Stimulated activated CD8-positive, alpha-beta memory T cell treated with anti-CD3 and anti-CD28 coated beads, Interleukin-12 subunit alpha, Interleukin-12 subunit beta, amount 100 ng/mL, for 4 hours (primary cell): Measurements from ENCODE around the gene MEG3.

Experiments
- DNase-seq: peaks from one replicate; pipeline ENCODE4 v3.0.0-alpha.2; 2020; ENCODE audit warnings: low read depth

MEG3 gene

DNA sequence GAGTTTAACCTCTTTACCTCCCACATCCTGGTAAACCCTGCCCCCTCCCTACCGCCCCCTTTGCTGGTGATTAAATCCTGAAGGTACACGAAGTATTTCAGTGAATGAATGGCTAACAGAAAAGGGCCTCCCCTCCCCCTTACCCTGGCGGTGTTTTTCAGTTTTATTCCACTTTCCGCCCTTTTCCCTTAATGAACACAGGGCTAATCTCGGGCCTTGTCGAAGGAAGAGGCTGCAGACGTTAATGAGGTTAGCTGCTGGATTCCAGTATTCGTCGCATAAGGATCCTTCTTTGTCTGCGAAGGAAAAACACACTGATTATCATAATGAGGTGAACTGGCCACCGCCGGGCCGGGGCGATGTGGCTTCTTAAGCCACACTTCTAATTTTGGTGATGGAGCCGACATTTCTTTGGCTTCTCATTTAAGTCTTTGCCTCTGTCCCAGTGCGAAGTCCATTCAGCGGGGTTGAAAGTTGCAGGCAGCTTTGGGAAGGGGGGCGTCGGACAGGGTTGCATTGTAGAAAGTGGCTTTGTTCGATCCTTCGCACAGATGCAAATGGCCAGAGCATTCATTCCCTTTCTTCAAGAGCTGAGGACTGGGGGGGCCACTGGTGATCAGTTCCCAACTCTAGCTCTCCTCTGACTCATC lies 6.5 kb downstream of the MEG3 start:
- no peak for DNase-seq

GRCh38 chr14:100834082-100834793 lies 8.3 kb downstream of the MEG3 start:
- no peak for DNase-seq

- no peak for DNase-seq
Measured at GRCh38 chr14:100834794-100835547, 9.1 kb downstream of the MEG3 start.

GRCh38 chr14:100835548-100836310 lies 9.8 kb downstream of the MEG3 start:
- DNase-seq: no peak

DNA sequence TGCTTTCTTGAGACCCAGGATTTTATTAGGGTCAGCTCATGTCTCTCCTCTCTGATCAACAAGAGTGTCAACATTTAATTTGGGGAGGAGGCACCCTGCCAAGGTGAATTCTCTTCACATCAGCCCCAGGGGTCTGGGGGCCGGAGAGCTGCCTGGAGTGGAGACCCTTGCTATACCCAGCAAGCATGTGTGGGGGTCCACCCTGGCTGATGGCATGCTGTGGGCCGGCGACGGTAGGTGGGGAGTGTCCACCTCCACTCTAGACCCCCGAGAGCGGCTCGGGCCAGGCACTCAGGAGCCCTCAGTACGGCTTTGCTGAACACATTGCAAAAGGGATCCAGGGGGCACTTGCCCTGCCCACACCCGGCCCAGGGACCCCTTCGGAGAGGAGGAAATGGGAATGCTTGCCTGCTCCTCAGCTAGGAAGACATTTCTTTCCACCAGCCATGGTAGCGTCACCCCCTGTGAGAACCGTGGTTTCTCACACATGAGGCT lies 10.4 kb downstream of the MEG3 start:
- no peak for DNase-seq

DNA sequence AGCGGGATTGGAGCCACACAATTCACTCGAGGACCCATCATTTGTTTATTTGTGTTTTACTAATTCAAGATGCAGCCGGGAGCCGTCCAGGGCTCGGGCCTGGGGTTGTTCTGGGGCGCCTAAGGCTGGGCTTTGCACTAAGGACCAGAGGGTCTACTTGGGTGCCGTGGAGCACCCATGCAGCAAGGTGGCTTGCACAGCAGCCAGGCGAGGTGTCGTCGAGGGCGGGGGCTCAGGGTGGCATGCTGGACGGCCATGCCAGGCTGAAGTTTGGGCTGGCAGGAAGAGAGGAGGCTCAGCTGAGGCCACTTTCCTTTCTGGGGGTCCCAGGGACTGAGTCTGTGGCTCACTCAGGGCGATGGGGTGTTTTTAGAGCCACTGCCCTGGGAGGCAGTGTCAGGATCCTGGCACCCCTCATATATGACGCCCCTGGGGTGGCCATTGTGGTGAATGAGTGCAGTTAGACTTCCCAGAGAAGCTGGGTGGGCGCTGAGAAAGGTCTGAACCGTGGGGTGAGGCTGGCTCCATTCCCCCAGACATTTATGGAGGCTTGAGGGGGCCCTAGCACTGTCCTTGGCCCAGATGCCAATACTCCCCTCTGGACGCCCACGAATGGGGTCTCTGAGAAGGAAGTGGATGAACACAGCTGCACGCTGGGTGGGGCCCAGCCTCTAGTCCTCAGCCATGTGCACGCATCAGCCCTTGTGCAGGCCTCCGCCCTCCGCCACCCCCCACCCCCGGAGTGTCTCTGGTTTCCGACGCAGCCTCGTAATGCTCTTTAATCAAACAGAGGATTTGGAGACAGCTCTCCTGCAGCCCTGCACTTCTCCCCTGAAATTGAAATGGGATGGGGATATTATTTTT lies 11.3 kb downstream of the MEG3 start:
- no peak for DNase-seq

- no peak for DNase-seq
Measured at GRCh38 chr14:100837805-100838350, 12.0 kb downstream of the MEG3 start.

- DNase-seq: no peak
Measured at GRCh38 chr14:100838493-100839314, 12.8 kb downstream of the MEG3 start.

DNA sequence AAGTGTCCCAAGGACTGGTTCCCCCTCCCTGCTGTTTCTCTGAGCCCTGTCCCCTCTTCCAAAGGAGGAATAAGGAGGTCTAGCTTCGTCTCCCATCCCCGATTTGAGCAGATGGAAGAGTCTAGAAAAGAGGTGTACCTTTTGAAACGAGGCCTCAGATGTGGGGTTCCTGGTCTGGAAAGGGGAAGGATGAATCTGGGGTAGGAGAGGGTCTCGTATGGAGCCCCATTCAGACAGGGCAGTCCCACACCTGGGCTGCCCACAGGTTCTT lies 13.3 kb downstream of the MEG3 start:
- DNase-seq: no peak

DNA sequence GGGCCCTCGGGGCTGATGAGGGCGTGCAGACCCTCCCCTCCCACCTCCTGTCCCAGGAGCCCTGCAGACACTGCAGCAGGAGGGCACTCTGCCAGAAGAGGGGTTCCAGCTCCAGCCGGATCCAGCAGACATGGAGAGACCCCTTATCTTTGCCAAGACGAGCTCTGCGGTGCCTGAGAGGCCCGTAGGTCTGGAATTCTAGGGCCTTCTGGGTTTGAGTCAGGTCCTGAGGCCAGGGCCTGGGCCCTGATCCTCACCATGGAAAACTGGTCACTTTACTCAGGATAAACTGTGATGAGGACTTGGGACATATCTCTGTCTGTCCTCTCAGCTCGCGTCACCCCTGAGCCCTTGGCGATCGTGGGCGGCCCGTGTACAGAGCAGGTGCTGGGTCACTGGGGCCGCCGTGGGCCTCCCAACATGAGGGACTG lies 13.8 kb downstream of the MEG3 start:
- DNase-seq: no peak

GRCh38 chr14:100840286-100841065 lies 14.6 kb downstream of the MEG3 start:
- no peak for DNase-seq

DNA sequence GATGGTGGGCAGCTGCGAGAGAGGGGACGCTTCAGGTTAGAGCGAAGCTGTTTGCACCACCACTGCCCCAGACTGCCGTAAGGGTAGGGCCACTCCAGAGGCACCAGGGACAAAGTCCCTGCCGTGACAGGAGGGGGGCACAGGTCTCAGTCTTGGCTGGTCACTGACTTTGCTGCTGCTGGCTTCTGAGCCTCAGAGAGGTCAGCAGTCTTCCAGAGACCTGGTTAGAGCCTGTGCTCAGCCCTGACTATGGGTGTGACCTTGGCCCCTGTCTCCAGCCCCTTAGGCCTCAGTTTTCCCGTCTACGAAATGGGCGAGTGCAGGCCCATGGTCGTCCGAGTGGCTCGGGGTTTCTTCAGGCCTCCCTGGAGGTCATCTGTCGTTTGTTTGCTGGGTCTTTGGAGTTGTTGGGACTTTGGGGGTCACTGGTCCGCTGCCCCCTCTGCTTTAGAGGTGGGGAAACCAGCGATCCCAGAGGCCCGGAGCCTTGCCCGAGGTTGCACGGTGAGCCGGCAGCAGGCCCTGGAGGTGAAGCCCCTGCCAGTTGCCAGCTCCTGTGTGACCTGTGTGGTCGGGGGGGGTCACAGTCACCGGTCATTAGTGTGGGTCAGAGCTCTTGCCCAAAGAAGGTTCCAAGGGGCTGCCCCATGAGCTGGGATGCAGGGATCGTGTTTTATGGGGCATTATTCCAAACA lies 15.3 kb downstream of the MEG3 start:
- no peak for DNase-seq

DNA sequence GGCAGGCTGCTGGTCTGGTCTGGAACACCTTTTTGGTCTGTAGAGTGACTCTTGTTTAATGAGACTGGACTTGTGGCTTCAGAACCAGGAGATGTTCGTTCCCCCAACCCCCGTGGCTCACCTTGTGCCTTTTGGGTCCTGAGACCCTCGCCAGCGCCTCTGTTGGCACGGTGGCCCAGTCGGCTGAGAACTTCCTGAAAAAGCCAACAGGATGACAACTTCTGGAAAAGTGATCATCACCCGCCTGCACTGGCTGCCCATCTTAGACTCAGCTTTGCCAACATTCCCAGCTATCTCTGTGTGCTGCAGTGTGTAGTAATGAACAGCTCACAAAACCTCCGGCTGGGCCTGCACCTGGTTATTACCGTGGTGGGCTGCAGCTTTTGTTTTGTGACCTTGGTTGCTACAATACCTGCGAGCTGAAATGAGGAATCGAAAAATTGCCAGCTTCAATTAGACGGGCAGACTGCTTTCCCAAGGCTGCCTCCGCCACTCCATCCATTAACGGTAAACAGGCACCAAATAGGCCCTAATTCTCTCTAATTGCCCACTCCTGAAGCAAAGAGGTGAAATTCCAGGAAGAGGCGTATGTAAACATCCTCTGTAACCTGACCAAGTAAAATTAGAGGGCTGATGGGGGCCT lies 16.0 kb downstream of the MEG3 start:
- DNase-seq: no peak

- no peak for DNase-seq
Measured at GRCh38 chr14:100842799-100843198, 16.9 kb downstream of the MEG3 start.

GRCh38 chr14:100844082-100844408 lies 18.1 kb downstream of the MEG3 start:
- DNase-seq: no peak

DNA sequence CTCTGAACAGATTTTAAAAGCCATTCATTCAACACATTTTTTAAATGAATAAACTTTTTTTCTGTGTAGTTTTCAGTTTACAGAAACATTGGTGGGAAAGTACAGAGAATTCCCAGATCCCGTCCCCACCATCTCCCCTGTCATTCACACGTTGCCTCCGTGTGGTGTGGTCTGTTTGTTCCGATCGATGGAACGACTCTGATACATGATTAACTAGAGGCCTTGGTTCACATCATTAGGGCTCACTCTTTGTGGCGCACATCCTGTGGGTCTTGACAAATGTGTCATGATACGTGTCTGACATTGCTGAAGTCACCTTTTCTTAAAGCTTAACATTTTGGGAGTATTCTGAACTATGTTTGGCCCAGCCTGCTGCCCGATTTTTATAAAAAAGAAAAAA lies 18.5 kb downstream of the MEG3 start:
- no peak for DNase-seq

DNA sequence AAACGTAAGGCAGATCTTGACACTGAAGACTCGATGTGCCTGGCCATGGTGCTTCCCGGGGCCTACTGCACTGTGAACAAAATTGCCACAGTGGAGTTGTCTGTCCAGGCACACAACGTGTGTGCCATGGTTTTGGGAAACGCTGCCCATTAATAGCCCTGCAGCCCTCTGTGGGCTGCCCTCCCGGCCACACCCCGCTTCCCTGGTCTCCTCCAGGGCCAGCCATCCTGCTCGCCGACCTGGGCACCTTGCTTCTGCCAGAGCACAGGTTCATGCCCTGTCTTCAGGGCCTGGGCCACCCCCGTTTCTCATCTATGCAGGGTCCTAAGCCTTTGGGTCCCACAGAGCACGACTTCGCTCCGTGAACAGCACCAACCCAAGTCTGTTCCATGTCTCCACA lies 18.9 kb downstream of the MEG3 start:
- DNase-seq: no peak

- no peak for DNase-seq
Measured at GRCh38 chr14:100845341-100845740, 19.4 kb downstream of the MEG3 start.
